ENCODE data around the gene FUBP1.
A peak's percentile ranks its signal among the peaks of the same experiment; 100 is the strongest.
"Not testable (repeated sequence)": the region's sequence is repeated elsewhere in the genome, so short reads cannot be mapped to it uniquely, and the experiment has no call there.

The FUBP1 gene, protein sequence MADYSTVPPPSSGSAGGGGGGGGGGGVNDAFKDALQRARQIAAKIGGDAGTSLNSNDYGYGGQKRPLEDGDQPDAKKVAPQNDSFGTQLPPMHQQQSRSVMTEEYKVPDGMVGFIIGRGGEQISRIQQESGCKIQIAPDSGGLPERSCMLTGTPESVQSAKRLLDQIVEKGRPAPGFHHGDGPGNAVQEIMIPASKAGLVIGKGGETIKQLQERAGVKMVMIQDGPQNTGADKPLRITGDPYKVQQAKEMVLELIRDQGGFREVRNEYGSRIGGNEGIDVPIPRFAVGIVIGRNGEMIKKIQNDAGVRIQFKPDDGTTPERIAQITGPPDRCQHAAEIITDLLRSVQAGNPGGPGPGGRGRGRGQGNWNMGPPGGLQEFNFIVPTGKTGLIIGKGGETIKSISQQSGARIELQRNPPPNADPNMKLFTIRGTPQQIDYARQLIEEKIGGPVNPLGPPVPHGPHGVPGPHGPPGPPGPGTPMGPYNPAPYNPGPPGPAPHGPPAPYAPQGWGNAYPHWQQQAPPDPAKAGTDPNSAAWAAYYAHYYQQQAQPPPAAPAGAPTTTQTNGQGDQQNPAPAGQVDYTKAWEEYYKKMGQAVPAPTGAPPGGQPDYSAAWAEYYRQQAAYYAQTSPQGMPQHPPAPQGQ

DNA sequence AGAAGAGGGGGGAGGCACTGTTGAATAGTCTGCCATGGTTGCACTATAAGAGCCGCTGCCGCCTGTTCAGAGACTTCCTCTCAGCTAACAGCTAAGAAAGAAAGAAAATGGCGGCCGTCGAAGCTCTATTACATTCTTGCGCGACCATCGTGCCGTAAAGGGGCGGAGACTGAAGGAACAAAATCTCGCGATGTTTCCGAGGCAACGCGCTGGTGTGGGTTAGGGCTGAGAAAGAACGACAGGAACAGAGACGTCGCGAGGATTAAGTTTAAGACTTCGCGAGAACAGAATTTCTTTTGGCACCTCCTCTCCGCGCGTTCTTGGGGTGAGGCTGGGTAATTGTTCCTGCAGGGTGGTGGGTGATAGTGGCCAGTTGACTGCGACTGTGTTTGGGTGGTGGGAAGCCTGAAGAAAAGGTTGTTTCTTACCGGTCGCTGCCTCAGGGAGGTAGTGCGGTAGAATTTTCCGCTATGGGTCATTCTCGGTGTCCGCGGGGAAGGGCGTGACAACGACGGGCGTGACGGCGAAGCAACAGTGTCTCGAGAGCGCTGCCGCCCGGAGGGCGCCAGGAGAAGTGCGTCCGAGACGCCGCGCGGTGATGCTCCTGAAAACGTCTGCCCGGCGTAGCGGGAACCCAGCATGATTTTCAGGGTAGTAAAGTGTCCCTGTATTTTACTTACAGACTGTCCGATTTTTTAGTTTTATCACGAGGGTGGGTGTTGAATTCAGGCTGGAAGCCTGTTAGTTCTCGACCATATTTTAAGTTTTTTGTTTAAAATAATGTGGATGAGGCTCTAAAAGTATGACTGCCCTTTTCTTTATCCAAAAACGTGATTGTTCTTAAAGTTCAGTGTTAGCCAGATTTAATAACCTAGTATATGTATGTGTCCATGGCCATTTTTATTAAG lies at the start of gene FUBP1:
TSS of gene FUBP1 (minus strand) at position 104 of the 908 bp plus-strand sequence. CDS start at position 36, 68 bp downstream.
- FAIRE-seq = peak; percentile 96
- DNase-seq (ENCODE audit: extremely low spot score, insufficient read length, low read depth) = peak; percentile 84

DNA sequence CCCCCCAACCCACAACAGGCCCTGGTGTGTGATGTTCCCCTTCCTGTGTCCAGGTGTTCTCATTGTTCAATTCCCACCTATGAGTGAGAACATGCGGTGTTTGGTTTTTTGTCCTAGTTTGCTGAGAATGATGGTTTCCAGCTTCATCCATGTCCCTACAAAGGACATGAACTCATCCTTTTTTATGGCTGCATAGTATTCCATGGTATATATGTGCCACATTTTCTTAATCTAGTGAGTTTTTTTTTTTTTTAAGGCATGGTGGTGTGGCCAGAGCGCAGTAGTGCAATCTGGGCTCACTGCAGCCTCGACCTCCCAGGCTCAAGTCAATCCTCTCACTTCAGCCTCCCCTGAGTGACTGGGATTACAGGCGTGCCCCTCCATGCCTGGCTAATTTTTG lies 42.3 kb upstream of the FUBP1 start:
- FAIRE-seq; DNase-seq (ENCODE audit: extremely low spot score, insufficient read length, low read depth): not testable (repeated sequence)

DNA sequence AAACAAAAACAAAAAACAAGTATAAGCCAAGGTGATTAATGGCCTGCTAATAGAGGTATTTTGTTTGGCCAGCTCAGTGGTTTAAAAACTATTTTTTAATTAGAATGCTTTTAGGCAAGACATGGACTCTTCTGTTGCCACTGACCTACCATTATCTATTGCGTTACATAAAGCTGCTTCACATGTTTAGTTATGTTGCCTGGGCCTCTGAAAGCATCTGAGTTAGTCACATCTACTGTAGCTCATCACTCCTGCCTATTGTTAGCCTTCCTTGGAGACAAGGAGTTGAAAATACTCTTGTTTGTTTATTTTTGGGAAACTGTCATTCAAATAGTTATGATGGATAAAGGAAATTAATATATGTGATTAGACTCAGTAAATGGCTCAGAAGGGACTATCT lies 40.2 kb upstream of the FUBP1 start:
- no peak for DNase-seq (ENCODE audit: extremely low spot score, insufficient read length, low read depth)

DNA sequence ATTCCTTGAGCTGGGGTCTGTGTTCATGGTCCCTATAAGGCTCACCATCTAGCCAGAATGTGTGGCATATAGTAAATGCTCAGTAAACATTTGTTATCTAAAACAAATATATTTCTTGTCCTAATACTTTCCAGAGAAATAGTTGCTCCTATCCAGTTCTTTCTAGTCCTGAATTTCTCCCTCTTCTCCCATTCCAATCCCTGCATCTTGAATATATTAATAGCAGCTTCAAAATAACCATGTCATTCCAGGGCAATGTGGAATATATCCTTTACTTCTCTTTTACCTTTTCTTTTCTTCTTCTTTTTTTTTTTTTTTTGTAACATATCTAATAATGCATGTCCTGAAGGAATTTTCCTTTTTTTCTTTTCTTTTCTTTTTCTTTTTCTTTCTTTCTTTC lies 36.3 kb upstream of the FUBP1 start:
- FAIRE-seq = no peak
- DNase-seq (ENCODE audit: extremely low spot score, insufficient read length, low read depth) = no peak

More for the DNA sequence above, 40.2 kb upstream of the FUBP1 start:
- no peak for FAIRE-seq

DNA sequence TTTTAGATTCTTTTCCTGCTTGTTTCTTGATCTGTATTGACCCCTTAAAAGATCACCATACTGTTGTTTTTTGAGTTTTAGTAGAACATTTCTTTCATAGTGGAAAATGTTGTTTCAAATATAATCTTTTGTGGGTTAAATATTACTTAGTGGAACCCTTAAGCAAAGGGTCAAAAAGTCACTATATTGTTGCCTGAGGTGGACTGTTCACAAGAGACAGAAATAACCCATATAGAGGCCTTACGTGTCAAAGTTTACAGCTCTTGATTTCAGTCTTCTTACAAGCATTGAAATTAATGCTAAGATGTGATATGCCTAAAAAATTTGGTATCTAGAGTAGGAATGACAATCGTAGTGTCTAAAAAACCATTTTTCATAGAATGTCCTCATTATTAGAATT lies 32.2 kb upstream of the FUBP1 start:
- DNase-seq (ENCODE audit: extremely low spot score, insufficient read length, low read depth) (no peak), FAIRE-seq (no peak)

DNA sequence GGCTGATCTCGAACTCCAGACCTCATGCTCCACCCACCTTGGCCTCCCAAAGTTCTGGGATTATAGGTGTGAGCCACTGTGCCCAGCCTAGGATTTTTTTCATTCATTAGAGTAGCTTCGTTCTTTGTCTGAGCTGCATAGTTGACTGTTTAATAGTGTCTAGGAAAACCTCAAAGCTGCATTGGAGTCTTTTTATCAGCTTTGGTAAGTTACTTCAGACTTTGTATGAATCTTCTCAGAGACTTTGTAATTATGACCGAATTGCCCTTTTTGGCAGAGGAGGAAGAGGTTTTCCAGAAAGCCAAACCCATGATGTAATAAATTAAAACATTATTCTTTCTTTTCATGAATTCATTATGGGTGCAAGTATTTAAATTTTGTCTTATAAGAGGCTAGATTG lies 31.0 kb upstream of the FUBP1 start:
- no peak for DNase-seq (ENCODE audit: extremely low spot score, insufficient read length, low read depth)
- no peak for FAIRE-seq

DNA sequence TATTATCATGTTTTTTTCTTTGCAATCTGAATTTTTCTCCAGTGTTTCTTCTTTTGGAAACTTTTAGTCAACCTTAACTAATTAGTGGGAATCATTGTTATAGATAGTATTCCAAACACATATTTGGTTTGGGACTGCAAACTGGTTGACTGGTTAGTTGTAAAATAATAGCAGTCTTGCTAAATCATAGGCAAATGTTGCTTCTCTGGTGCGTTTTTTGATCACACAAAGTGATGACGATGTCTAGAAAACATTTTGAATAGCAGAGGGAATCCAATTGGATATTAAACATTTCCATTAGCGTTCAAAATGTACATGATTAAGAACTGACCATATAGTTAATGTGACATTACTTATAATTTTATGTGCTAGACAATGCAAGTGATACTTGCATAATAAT lies 30.4 kb upstream of the FUBP1 start:
- FAIRE-seq (no peak), DNase-seq (ENCODE audit: extremely low spot score, insufficient read length, low read depth) (no peak)

DNA sequence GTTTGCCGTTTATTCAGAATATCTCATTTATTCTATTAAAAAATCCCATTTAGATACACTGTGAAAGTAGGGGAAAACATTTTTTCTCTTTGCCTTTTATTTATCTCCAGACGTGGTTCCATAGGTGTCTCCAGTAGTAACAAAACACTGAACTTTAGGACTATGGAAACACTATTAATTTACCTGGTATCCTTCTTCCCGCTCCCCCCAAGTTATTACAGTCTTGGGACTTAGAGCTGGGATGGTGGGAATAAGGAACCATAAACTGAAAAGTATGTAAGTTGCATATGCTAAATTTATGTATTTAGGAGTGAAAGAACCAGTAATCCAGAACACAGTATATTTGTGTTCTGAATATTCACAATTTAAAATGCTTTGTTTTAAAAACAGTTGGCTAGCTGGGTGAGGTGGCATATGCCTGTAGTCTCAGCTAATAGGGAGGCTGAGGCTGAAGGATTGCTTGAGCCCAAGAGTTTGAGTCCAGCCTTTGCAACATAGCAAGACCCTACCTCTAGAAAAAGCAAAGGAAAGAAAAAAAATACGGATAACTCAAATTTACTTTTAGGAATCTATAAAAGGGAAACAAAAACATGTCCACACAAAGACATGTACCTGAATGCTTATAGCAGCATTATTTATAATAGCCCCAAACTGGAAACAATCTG lies 28.9 kb upstream of the FUBP1 start:
- no peak for DNase-seq (ENCODE audit: extremely low spot score, insufficient read length, low read depth)
- no peak for FAIRE-seq

DNA sequence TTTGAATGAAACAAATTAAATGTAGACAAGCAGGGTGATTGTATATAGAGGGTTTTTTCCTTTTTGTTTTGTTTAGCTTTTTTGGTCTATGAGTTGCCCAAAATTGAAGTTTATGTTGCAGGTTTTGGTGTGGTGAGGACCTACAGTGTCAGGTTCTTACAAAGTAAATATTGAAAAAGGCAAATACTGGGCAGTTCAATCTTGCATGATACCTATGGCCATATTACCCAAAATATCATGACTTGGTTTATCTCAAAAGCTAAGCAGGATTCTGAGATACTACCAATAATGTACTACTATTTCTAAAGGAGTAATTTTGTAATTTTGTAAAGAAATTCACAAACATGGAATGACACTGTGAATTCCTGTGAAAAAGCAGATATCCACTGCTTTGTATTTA lies 27.6 kb upstream of the FUBP1 start:
- DNase-seq (ENCODE audit: extremely low spot score, insufficient read length, low read depth) (no peak), FAIRE-seq (no peak)

DNA sequence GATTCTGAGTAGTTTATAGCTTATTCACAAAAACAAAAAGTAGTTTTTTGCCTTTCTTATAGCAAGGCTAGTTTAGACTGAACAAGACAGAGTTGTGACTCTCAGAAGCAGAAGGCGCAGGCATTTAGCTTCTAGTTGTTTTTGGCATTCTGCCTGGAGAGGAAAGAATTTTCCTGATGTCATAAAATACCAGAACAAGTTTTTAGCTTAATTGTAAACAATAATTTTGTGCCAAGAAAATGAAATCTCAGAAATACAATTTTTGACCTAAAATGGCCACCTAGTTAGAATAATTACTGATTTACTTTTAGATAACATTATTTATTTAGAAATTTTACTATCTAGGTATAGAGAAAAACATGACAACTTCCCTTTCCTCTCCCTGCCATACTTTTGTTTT lies 26.9 kb upstream of the FUBP1 start:
- DNase-seq (ENCODE audit: extremely low spot score, insufficient read length, low read depth) (no peak), FAIRE-seq (peak; percentile 39)

DNA sequence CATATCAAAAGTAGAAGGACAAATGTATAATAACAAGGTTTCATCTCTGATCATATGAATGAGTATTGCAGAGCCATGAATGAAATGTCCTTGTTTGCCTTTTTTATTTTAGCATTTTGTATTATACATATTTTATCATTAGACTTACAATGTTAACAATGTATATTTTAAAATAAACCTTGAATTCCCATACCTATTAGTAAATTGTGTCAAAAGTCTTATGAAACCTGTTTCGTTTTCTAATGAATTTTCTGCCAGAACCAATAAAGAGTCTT lies 26.5 kb upstream of the FUBP1 start:
- DNase-seq (ENCODE audit: extremely low spot score, insufficient read length, low read depth) = no peak
- FAIRE-seq = peak; percentile 38

DNA sequence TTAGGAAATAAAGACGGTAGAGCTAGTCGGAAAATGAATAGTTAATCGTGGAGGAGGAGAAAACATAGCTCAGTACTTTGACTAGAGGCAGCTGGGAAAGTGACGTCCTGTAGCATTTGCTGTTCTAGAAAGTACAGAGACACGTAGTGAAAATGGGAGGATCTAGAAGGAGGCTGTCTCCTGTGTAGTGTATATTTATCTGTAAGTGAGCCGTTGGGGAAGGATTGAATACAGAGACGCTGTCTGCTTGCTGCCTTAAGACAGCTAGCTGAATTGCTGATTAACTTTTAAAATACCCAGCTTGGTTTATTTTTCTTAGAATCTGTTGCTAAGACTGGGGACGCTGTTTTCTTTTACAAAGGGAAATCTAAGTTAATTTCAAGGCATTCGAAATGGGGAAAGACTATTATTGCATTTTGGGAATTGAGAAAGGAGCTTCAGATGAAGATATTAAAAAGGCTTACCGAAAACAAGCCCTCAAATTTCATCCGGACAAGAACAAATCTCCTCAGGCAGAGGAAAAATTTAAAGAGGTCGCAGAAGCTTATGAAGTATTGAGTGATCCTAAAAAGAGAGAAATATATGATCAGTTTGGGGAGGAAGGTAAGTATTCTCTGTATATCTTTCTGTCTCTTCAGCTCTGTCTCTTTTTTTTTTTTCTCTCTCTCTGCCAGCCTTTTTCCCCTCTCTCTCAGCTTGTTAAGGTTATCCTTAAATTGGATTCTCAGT lies 26.0 kb upstream of the FUBP1 start, which contains the start of gene DNAJB4:
TSS of gene DNAJB4 (plus strand) at position 221 of the 729 bp plus-strand sequence. CDS start at position 393, 172 bp downstream.
- DNase-seq (ENCODE audit: extremely low spot score, insufficient read length, low read depth) (peak; percentile 42), FAIRE-seq (peak; percentile 96)

DNA sequence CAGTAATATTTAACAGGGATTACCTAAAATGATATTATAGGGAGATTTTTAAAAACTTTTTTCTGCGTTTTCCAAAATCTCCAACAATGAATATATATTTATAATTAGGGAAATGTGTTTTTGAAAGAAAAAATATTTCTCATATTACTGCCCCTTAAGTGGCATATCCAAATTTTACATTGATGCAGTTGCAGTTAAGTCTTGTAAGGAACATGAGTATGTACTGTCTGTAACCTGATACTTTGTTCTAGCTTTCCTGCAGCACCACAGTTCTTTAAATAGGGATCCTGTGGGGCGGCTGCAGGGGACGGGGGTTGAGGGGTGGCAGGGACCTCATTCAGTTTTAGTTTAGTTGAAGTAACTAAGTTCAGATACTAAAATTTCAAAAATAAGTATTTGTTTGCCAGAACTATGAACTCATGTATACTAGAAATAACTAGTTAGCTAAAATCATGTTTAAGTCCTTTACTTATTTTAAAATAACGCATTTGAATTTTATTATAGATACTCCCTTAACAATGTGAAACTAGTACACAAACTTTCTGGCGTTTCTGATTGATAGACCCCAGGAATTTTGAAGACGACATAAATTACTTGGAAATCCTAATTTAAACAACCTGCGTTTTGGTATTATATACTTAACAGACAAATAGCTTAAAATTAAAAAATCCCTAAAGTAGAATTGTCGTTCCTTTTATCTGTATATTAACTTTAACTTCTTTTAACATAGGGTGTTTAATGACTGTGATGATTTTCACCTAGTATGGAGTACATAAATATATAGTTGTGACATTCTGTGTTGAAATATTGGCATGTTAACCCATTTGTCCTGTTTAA lies 25.2 kb upstream of the FUBP1 start:
- DNase-seq (ENCODE audit: extremely low spot score, insufficient read length, low read depth) (no peak), FAIRE-seq (no peak)

DNA sequence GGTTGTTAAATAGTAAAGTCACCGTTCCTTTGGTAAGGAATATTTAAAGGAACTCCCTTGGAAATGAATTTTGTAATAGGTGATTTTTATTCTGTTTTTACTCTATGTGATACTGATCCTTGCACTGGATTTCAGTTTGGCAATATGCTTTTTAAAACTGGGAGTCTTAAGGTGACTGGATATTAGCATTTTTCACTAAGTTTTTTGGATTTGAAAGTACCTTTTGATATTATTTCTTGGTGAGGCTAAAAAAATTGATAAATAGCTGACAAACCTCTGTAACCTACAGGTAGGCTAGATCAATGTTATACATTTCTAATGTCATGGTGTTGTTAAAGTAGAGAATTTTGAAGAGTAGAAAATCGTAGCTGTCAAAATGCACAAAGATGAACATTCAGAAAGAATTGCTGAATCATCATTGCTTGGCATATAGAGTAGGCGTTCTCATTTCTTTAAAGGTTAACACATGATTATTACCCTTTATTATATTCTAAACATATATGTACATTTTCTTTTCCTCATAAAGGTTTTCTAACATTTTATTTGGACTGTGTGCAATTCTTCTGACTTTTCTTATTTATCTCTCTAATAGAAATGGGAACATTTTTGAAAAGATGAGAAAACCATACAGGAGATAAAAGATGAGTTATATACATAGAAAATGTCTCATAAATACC lies 24.3 kb upstream of the FUBP1 start:
- DNase-seq (ENCODE audit: extremely low spot score, insufficient read length, low read depth) (no peak), FAIRE-seq (peak; percentile 26)

DNA sequence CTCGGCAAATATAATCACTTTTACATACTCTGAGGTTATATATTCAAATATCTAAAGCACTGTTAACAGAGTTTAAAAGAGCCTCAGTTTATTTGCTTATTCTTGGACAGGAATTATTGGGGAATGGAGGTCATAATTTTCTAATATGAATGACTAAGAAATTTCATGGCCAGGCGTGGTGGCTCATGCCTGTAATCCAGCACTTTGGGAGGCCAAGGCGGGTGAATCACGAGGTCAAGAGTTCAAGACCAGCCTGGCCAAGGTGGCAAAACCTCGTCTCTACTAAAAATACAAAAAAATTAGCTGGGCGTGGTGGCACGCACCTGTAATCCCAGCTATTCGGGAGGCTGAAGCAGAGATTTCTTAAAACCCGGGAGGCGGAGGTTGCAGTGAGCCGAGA lies 21.7 kb upstream of the FUBP1 start:
- not testable (repeated sequence) for FAIRE-seq; DNase-seq (ENCODE audit: extremely low spot score, insufficient read length, low read depth)

DNA sequence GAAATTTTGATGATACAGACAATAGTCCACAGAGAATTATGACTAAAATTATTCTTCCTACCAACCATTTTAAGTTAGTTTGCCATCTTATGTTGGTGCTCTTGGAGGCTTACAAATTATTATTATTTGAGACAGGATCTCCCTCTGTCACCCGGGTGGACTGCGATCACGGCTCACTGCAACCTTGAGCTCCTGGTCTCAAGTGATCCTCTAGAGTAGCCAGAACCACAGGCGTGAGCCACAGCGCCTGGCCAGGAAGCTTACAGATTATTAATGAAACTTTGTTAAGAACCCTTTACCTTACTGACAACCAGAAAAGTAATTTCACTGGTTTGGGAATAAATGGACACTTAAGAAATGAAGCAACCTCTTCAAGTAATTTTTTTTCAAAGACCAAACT lies 17.9 kb upstream of the FUBP1 start:
- DNase-seq (ENCODE audit: extremely low spot score, insufficient read length, low read depth) (no peak), FAIRE-seq (no peak)

DNA sequence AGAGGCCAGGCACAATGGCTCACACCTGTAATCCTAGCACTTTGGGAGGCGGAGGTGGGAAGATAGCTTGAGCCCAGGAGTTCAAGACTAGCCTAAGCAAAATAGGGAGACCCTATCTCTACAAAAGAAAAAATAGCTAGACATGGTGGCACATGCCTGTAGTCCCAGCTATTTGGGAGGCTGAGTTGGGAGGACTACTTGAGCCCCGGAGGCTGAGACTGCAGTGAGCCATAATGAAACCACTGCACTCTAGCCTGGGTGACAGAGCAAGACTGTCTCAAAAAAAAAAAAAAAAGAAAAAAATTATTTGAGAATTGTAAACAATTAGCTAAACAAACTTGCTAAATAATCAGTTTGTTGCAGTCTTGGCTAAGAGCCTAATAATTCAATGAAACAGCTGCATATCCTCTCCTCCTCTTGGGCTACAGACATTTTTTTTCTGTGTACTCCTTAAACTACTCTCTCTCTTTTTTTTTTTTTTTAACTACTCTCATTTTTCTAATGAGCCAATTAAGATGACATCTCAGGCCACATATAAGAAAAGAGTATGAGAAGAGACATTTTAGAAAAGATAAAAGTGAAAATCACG lies 15.3 kb upstream of the FUBP1 start:
- no peak for DNase-seq (ENCODE audit: extremely low spot score, insufficient read length, low read depth)
- FAIRE-seq = no peak

DNA sequence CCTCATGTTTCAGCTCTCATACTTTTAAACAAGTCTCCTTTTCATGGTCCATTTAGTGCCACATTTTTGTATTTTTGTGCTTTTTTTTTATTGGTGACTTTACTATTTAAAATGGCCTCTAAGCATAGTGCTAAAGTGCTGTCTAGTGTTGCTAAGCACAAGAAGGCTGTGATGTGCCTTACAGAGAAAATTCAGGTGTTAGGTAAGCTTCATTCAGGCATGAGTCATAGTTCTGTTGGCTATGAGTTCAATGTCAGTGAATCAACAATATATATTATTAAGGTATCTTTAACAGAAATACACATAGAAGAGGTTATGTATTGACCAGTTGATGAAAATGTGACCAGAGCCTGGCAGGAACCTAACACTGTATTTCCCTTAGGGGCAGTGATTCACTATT lies 12.8 kb upstream of the FUBP1 start:
- DNase-seq (ENCODE audit: extremely low spot score, insufficient read length, low read depth) (no peak), FAIRE-seq (no peak)
